Hematopoietic multipotent progenitor cell treated with erythropoietin and hydrocortisone succinate and interleukin-3 and kit ligand, for 15 days (in vitro differentiated cells): ENCODE data around the gene CORIN.

Source experiments
- DNase-seq: peaks from one replicate; pipeline ENCODE4 v3.0.0-alpha.2; 2015; ENCODE audit warnings: low spot score

CORIN gene, protein sequence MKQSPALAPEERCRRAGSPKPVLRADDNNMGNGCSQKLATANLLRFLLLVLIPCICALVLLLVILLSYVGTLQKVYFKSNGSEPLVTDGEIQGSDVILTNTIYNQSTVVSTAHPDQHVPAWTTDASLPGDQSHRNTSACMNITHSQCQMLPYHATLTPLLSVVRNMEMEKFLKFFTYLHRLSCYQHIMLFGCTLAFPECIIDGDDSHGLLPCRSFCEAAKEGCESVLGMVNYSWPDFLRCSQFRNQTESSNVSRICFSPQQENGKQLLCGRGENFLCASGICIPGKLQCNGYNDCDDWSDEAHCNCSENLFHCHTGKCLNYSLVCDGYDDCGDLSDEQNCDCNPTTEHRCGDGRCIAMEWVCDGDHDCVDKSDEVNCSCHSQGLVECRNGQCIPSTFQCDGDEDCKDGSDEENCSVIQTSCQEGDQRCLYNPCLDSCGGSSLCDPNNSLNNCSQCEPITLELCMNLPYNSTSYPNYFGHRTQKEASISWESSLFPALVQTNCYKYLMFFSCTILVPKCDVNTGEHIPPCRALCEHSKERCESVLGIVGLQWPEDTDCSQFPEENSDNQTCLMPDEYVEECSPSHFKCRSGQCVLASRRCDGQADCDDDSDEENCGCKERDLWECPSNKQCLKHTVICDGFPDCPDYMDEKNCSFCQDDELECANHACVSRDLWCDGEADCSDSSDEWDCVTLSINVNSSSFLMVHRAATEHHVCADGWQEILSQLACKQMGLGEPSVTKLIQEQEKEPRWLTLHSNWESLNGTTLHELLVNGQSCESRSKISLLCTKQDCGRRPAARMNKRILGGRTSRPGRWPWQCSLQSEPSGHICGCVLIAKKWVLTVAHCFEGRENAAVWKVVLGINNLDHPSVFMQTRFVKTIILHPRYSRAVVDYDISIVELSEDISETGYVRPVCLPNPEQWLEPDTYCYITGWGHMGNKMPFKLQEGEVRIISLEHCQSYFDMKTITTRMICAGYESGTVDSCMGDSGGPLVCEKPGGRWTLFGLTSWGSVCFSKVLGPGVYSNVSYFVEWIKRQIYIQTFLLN

DNA sequence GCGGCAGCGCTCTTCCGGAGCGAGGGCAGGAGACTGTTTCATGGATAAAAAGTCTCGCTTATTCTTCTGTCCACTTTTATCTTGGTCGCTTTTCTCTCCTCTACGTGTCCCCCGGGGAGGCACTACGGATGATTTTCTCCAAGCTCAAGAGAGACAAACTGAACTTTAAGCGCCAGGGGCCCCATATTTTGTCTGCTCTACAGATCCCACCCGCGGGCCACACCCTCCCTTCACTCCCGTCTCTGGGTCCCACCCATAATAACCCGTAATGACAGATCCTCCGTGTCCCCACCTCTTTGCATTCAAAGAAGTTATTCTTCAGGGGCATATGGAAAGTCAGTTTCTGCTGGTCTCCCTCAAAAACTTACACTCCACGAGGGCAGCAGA, at the start of gene CORIN:
TSS of gene CORIN (minus strand) at position 160 of the 387 bp plus-strand sequence. CDS start at position 42, 118 bp downstream.
- no peak for DNase-seq

DNA sequence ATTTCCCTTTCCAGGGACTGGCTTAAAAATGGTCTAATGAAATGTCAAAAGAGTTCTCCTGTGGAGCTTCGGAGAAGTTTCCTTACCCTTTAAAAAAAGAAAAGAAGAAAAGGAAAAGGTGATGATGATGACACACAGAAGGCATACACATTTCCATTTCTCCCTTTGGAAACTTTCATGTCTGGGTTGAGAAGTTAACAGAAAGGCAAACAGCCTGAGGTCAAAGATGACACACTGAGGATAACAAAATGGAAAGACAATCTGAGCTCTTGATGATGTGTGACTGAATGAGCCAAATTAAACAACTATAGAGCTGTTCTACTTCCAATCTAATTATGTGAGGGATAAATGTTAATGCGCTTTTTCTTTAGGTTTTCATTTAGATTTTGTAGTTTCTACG, 44.4 kb upstream of the CORIN start:
- no peak for DNase-seq

DNA sequence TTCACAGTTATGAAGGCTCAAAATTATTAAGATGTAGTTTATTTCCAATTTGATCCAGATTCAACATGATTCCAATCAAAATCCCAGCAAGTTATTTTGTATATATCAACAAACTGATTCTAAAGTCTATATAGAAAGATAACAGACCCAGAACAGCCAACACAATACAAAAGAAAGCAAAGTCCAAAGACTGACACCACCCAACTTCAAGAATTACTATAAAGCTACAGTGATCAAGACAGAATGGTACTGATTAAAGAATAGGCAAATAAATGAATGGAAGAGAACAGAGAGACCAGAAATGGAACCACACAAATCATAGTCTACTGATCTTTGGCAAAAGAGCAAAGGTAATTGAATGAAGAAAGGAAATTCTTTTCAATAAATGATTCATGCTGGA, 41.6 kb upstream of the CORIN start:
- DNase-seq = no peak

DNA sequence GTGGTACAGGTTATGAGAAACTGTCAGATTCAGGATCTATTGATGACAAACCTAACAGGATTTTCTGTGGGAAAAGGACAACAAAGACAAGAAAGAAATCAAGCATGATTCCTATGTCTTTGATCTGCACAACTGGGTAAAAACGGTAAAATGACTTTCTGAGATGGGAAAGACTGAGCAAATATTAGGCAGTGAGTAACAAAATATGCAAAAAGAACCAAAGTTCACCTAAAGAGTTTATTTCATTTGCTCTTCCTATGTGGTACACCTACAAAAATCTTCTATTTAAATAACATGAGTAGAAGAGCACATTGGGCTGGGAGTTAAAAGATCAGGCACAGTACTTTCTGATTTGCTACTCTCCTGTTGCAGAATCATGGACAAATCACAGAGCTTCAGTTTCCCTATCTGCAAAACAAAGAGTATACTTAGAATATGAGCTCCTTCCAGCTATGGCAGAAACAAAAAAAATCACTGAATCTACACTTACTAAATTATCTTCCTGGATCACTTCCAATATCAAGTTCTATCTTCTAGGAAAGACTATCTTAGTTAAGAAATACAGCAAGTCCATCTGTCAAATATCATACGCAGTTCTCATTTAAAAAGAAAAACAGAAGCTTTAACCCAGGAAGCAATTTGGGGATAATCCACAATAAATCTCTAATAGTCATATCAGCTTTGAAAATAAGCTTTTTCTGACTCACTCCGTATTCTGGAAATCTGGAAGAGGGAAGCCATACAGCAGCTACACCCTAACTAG, 39.1 kb upstream of the CORIN start:
- DNase-seq = no peak

DNA sequence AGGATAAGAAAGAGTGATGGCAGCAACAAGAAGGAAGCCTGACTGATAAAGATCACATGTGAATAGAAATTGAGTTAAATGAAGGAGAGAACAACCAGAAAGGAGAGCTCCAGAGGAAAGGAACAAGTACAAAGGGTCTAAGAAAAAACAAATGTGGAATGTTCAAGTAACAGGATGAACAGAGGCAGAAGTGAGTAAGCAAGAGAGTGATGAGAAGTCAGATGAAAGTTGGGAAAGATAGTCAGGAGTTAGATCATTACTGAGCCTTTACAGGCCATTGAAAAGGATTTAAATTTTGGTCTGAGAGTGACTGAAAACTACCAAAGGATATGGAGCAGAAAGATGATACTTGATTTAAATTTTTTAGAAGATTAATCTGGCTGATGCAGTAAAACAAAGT, 38.4 kb upstream of the CORIN start:
- no peak for DNase-seq

DNA sequence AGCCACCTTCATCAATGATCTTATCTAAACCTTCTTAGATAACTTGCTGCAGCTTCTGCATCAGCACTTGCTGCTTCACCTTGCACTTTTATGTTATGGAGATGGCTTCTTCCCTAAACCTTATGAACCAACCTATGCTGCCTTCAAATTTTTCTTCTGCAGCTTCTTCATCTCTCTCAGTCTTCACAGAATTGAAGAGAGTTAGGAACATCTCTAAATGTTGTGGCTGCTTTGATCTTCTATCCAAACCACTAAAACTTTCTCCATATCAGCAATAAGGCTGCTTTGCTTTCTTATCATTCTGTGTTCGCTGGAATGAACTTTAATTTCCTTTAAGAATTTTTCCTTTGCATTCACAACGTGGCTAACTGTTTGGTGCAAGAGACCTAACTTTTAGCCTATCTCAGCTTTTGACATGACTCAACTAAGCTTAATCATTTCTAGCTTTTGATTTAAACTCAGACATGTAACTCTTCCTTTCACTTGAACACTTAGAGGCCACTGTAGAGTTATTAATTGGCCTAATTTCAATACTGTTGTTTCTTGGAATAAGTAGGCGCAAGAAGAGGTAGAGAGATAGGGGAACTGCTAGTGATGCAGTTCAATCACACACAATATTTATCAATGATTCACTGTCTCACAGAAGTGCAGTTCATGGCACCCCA, 36.1 kb upstream of the CORIN start:
- DNase-seq = no peak

DNA sequence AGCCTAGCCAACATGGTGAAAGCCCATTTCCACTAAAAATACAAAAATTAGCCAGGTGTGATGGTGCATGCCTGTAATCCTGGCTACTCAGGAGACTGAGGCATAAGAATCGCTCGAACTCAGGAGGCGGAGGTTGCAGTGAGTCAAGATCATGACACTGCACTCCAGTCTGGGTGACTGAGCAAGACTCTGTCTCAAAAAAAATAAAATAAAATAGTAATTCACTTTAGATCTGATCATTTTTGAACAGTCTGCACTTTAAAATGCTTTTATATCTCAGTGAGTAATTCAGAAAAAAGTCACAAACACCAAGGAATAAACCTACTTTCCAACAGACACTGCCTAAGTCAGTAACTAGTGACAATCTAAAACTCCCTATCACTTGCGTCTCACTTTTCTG, 25.6 kb upstream of the CORIN start:
- no peak for DNase-seq

DNA sequence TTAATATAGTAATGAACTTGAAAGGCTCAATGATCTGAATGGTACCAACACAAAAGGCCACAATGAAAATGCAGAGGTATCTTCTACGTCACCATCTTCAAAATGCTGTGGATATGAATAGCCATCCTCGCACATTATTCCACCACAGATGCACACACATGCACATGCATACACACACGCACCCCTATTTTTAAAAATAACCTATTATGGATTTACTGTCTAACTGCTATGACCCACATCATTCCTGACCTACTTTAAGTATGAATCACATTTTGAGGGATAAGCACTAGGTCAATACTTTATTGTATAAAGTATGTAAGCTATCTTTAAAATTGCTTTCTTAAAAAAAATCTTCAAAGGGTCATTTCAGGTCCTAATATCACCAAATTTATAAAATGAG, 24.4 kb upstream of the CORIN start:
- no peak for DNase-seq

DNA sequence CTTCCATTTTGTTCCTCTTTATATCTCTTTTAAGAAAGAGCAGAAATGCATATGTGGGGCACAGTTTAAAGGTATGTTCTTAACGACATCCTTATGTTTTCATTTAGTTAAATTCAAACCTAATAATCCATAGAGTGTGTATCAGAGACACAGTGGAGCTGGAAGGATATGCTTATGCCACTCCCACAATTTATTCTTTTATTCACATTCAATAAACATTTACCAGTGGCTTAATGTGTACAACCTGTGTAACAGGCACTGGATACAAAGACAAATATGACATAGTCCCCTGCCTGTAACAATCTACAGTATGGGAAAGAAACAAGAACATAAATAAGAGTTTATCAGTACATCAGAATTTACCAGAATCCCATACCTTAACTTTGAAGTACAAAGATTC, 22.4 kb upstream of the CORIN start:
- DNase-seq = no peak

DNA sequence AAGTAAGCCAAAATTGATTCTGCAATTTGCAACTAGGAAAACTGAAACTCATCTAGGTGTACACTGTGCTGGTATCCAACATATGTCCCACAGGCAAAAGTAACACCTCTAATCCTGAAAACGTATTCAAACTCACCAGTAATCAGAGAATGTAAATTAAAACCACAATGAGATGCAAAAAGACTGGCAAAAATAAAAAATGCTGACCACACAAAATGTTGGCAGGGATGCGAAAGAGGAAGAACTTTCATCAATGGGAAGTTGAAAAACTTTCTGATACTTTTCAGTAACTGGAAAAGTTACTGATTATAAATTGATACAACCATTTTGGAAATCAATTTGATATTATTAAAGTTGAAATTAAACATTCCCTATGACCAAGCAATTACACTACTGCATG, 20.1 kb upstream of the CORIN start:
- DNase-seq = no peak

DNA sequence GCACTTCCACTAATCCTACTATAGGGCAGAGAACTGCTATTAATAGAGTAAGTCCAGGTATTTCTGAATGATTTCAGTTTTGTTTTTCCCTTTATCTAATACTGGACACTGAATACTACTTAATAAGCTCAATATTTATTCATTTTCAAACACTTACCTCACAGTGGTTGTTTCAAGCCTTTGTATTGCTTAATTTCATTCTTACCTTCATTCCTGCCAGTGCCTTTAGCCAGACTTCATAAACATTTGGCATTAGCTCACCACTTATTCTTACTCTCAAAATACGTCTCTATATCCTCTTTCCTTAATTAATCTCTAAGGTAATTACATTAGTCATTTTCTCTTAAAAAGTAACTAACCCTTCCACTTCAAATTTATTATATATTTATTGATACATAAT, 18.8 kb upstream of the CORIN start:
- DNase-seq = no peak

DNA sequence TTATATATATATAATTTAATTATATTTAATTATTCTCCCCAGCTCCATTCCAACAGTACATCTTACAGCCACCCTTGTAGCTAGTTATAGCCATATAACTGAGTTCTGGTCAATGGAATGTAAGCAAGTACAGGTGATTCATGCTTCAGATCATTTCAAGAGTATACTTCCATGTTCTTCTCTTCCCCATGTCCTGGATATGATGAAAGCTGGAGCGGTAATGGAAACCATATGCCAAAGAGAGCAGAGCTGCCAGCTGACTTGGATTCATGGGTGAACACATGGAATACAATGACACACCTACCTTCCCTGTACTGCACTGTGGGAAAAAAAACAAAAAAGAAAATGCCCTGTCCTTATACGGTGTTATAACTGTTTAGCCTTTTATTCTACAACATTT, 17.5 kb upstream of the CORIN start:
- DNase-seq = no peak

DNA sequence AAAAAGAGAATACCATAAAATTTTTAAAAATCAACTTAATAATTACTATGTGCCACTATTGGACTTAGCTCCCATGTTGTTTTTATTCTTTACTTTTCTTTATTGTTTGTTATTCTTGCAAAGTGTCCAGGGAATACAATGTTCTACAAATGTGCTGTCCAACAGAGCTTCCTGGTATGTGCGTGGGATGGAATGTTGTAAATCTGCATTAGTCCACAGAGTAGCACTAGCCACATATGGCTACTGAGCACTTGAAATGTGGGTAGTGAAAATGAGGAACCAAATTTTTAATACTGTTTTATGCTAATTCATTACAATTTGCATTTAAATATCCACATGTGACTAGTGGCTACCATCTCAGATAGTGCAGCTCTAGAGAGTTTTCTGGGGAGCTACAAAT, 14.3 kb upstream of the CORIN start:
- DNase-seq = no peak

DNA sequence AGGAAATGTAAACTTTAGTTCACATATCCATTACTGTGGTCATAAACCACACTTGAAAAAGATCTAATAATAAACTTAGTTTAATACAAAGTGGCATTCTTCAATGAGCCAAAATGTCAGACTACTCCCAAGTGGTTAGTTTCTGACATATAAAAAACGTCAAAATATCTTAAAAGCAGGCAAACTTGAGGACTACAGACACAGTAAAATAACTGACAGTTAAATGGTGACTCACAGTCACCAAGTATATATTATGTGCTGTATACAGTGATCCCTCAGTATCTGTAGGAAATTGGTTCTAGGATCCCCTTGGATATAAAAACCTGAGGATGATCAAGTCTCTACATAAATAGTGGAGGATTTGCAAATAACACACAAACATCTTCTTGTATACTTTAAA, 11.6 kb upstream of the CORIN start:
- no peak for DNase-seq

DNA sequence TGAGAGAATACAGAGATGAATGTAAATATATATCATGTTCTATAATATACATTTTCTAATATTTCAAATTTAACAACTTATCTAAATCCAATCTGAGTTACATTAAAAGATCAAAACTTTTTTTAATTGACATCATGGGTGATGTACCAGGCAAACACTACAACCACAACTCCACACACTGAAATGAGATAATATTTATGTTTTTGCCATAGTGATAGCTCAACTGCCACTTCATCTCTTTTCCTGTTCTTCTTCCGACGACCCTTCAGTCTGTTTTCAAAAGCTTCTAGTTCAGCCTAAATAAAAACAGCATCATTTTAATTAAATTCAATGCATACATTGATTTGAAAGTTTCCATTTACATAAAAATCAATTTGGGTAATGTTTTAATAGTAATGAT, 10.2 kb upstream of the CORIN start:
- DNase-seq = no peak

DNA sequence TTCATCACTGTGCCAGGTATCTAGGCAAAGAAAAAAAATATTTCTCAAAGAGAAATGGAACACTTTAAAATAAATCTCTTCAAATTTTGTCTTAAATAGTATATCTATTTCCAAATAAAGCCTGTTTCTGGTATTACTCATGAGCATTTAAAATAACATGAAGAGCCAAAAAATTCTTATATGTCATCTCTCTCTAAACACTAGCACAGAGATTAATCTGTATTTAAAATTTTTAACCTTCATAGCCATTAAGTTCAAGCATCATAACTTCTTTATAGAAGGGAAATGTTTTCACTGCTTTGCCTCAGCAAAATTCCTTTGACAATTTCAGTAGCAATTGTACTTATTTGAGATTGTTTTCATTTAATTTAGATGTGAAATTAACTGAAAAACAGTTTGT, 5.1 kb upstream of the CORIN start:
- no peak for DNase-seq

DNA sequence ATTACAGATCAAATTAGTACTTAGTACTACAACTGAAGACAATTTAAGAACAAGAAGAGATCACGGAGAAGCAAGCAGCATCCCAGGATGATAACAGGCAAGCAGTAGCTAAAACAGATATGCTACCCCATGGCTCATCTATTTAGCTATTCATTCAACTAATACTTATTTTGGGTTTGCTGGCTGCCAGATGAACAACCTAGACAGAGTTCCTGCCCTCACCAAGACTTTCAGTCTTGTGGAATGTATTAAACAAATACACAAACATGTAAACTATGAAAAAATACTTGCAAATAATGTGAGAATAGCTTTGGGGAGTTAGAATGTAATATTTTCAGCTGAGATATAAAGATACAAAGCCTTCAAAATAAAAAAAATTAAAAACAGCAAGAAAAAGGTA, 2.4 kb upstream of the CORIN start:
- no peak for DNase-seq

DNA sequence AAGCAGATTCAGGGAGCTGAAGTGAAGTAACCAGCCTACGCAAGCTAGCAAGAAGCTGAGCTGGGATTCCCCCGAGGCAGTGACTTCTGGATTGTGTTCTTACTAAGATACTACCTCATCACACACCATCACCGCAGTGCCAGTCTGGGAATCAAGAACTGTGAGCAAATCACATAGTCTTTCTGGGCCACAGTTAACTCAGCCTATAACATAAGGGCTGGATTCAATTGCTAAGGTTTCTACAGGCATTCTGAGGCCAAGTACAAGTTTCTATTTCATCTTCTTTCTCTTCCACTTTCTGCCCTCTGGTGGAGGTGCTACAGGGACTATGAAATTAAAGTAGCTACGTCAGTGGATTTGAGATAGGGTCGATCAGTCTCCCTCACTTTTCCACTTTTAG, 1.4 kb upstream of the CORIN start:
- no peak for DNase-seq

DNA sequence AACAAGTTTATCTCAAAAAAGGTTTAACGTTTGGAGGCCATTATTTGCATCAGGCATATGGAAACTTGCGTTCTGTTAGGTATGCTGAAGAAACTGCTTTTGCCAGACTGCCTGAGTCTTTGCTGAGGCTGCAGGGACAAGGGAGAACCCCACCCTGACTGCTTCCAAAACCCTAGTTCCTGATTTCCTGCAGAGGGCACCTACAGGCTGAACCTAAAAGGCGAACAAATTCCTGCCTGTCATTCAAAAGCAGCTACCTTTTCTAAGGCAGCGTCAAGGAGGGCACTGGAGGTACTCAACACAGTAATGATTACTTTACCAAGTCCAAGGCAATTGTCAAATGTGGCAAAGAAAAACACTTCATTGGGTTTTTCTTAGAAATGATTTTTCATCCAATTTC, 578 bp upstream of the CORIN start:
- DNase-seq = no peak

DNA sequence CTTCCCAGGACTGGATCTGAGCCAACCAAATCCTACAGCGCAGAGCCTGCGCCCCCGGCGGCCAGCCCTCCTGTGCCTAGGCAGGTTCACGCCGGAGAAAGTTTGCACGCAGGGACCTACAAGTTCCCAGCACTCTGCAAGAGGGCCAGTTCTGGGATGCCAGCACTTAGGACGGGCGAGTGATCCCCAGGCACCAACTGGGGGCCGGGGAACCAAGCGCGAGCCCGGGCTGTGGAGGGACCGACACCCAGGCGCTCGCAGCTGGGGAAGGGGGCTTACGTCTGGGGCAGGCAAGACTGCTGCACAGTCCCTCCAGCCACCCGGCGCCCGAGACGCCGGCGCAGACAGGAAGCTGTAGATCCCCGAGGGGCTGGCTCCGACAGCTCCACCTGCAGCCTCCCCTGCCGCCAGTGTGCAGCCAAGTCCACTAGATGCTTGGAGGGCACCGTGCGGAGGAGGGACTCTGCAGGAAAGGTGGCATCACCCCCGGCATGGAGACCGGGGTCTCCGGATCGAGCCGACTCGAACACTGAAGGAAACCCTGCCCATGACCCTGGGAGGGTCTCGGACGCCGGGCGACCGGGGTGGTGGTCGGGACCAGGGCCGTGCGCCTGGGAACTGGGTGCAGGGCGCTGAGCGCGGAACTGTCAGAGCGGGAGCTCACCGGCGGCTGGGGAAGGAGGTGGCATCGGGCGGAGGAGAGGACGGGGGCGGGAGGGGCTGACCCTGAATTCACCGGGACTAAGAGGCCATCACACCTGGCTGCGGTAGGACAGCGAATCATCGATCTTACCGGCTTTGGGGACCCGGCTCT, 566 bp downstream of the CORIN start:
- DNase-seq = no peak

DNA sequence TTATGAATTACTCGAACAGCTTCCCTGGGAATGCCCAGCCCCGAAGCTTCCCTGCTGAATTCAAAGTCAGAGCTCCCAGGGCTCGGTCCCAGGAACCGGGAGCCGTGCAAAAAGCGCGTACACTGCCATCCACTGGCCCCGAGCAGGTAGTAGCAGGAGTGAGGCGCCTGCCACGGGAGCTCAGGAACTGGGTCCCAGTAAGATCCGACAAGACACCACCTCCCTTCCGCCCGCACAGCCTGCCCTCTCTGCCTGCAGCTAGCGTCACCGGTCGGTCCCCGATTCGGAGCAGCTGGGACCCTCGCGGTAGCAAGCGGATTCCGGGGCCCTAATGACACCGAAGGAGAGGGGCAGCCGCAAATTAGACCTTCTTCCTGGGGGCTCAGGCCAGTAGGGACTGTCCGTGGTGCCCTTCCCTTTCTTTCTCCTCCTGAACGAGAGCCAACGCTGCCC, 1.2 kb downstream of the CORIN start:
- DNase-seq = no peak
